ENCODE results near the gene SDC3. TPM values are rescaled to one million over a fixed set of nuclear protein-coding genes. Genes with fewer than 3 reads are reported as not detected.

SDC3 gene
- total RNA-seq, 1 donor from 2014 or later, result 113 TPM

DNA sequence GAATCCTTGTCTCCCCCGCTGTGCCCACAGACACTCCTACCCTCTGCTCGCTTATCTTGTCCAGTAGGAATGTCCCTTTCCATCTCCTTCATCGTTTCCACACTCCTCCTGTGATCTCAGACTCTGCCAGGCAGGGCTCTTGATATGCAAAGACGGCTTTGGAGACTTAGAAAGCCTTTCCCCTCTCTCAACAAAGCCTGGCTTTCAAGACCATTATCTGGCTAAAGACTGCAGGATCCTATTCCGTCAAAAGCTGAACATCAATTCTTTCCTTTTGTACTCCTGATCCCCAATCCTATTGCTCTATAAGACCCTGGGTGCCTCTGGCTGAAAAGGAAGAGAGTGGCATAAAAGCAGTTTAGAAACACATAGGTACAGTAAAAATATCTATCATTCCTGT is 63.9 kb downstream of the SDC3 start:
- Mint-ChIP-seq H3K27ac (ENCODE audit: unreplicated experiment) (no peak overlapping the region), H3K4me1 (ENCODE audit: low read depth, unreplicated experiment) (peaks cover 8% of the 10 kb centered on the region), H3K4me3 (ENCODE audit: unreplicated experiment) (peak overlapping the region; percentile 20), H3K36me3 (ENCODE audit: low read depth, unreplicated experiment) (peaks cover 3% of the 10 kb centered on the region), H3K27me3 (ENCODE audit: low read depth, unreplicated experiment) (peaks cover 28% of the 10 kb centered on the region), H3K9me3 (ENCODE audit: unreplicated experiment) (peaks cover under 1% of the 10 kb centered on the region)
- Histone ChIP-seq H3K79me2 (ENCODE audit: insufficient read depth, low read length) (no peaks in the 10 kb centered on the region), H2AFZ (ENCODE audit: low read depth, low read length) (no peak overlapping the region), H3K36me3 (ENCODE audit: insufficient read depth, low read length) (no peaks in the 10 kb centered on the region), H3K4me2 (ENCODE audit: low read length) (no peak overlapping the region), H3K27me3 (ENCODE audit: insufficient read depth, low read length) (peaks cover 16% of the 10 kb centered on the region), H3K9ac (ENCODE audit: low read length) (no peak overlapping the region), H3K9me3 (ENCODE audit: insufficient read depth, low read depth, low read length) (no peaks in the 10 kb centered on the region), H4K20me1 (ENCODE audit: insufficient read depth, low read length) (no peaks in the 10 kb centered on the region), H3K4me3 (ENCODE audit: insufficient read depth, low read depth, low read length) (no peak overlapping the region), H3K4me1 (ENCODE audit: insufficient read depth, low read length) (peaks cover 11% of the 10 kb centered on the region), H3K27ac (ENCODE audit: low read depth, low read length) (no peak overlapping the region)
- TF ChIP-seq EZH2 (IDR thresholded peaks at IDR 0.05; ENCODE audit: insufficient read depth, low read length) (no peak), CTCF (IDR thresholded peaks at IDR 0.05; ENCODE audit: insufficient read depth, low read depth, low read length) (no peak)
- DNase-seq (ENCODE audit: low read depth) (no peak), FAIRE-seq (no peak)

- Mint-ChIP-seq H3K27me3 (ENCODE audit: low read depth, unreplicated experiment) (peaks cover 29% of the 10 kb centered on the region), H3K27ac (ENCODE audit: unreplicated experiment) (no peak overlapping the region)
These were observed 65.7 kb downstream of the SDC3 start for GRCh38 chr1:30842697-30843354.

More at GRCh38 chr1:30842697-30843354, 65.7 kb downstream of the SDC3 start:
- Histone ChIP-seq H3K27me3 (ENCODE audit: insufficient read depth, low read length) (peaks cover 16% of the 10 kb centered on the region), H3K36me3 (ENCODE audit: insufficient read depth, low read length) (no peaks in the 10 kb centered on the region), H3K9me3 (ENCODE audit: insufficient read depth, low read depth, low read length) (no peaks in the 10 kb centered on the region), H4K20me1 (ENCODE audit: insufficient read depth, low read length) (no peaks in the 10 kb centered on the region), H3K4me1 (ENCODE audit: insufficient read depth, low read length) (peaks cover 11% of the 10 kb centered on the region), H3K79me2 (ENCODE audit: insufficient read depth, low read length) (no peaks in the 10 kb centered on the region), H3K4me2 (ENCODE audit: low read length) (no peak overlapping the region), H3K9ac (ENCODE audit: low read length) (no peak overlapping the region), H2AFZ (ENCODE audit: low read depth, low read length) (no peak overlapping the region), H3K27ac (ENCODE audit: low read depth, low read length) (no peak overlapping the region), H3K4me3 (ENCODE audit: insufficient read depth, low read depth, low read length) (no peak overlapping the region)
- Mint-ChIP-seq H3K36me3 (ENCODE audit: low read depth, unreplicated experiment) (peaks cover 3% of the 10 kb centered on the region), H3K4me3 (ENCODE audit: unreplicated experiment) (no peak overlapping the region), H3K9me3 (ENCODE audit: unreplicated experiment) (peaks cover 5% of the 10 kb centered on the region), H3K4me1 (ENCODE audit: low read depth, unreplicated experiment) (peaks cover 8% of the 10 kb centered on the region)
- FAIRE-seq (no peak), DNase-seq (ENCODE audit: low read depth) (peak; percentile 70)
- no peak for TF ChIP-seq EZH2 (IDR thresholded peaks at IDR 0.05; ENCODE audit: insufficient read depth, low read length)
- no peak for TF ChIP-seq CTCF (IDR thresholded peaks at IDR 0.05; ENCODE audit: insufficient read depth, low read depth, low read length)

All from astrocyte (in vitro differentiated cells and primary cell).